ENCODE results near the gene KCNN3.

KCNN3 gene

DNA sequence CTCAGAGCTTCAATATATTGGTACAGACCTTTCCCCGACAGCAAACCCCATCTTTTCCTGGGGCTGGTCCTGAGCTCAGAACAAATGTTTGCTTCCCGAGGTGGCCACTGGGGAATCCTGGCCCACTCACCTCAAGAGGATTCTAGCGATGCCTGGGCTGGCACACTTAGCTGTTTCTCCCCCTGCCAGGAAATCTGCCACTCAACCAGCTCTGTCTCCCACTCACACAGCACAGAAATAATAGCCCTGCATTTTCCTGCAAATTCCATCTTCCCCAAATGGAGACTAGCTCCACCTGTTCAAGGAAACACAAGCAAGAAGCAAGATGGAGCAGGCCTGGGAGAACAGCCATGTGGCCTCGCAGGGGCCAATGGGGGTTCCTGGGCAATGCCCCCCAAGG lies 21.1 kb downstream of the KCNN3 start:
- Histone ChIP-seq H2AFZ (ENCODE audit: low read length) (no peak overlapping the region), H3K9me3 (replicated peaks; ENCODE audit: insufficient read depth, low read length) (no peaks in the 10 kb centered on the region), H3K4me2 (ENCODE audit: low read depth, low read length) (no peak overlapping the region), H3K36me3 (replicated peaks; ENCODE audit: insufficient read depth, low read length) (no peaks in the 10 kb centered on the region), H3K79me2 (ENCODE audit: low read length) (peaks cover 85% of the 10 kb centered on the region), H4K20me1 (ENCODE audit: insufficient read depth, low read length) (no peaks in the 10 kb centered on the region), H3K9me2 (replicated peaks; ENCODE audit: insufficient read depth, low read length) (no peaks in the 10 kb centered on the region), H3K4me3 (ENCODE audit: low read length) (no peak overlapping the region), H3K27me3 (replicated peaks; ENCODE audit: insufficient read depth, low read length) (no peaks in the 10 kb centered on the region), H3K9ac (ENCODE audit: low read length) (no peak overlapping the region), H3K4me1 (ENCODE audit: low read length) (peaks cover 12% of the 10 kb centered on the region), H3F3A (ENCODE audit: insufficient read depth, low read length) (no peaks in the 10 kb centered on the region), H3K27ac (ENCODE audit: low read length) (no peak overlapping the region)
- TF ChIP-seq, protein P1, sequence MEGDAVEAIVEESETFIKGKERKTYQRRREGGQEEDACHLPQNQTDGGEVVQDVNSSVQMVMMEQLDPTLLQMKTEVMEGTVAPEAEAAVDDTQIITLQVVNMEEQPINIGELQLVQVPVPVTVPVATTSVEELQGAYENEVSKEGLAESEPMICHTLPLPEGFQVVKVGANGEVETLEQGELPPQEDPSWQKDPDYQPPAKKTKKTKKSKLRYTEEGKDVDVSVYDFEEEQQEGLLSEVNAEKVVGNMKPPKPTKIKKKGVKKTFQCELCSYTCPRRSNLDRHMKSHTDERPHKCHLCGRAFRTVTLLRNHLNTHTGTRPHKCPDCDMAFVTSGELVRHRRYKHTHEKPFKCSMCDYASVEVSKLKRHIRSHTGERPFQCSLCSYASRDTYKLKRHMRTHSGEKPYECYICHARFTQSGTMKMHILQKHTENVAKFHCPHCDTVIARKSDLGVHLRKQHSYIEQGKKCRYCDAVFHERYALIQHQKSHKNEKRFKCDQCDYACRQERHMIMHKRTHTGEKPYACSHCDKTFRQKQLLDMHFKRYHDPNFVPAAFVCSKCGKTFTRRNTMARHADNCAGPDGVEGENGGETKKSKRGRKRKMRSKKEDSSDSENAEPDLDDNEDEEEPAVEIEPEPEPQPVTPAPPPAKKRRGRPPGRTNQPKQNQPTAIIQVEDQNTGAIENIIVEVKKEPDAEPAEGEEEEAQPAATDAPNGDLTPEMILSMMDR (IDR thresholded peaks at IDR 0.05; ENCODE audit: low read length), result no peak
- TF ChIP-seq EZH2phosphoT487 (IDR thresholded peaks at IDR 0.05; ENCODE audit: low read length), result no peak
- no peak for TF ChIP-seq EZH2 (optimal IDR thresholded peaks at IDR 0.05; ENCODE audit: low read depth, low read length)
- no peak for DNase-seq

DNA sequence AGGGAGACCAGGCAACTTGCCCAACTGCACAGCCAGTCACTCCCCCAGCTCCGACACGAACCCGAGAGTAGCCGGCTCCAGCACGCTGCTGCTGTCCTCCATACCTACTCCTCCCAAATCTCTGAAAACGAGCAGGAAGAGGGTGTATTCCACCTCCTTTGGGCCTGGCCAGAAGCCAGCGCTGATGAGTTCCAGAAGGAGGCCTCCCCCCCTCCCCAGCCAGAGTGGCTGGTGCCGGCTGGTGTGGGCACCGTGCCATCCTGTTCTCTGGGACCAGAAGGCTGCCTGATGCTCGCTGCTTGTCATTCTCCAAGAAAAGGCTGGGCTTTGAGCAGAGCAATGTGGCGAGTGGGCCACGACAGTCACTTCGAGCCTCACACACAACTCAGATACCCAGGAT lies 22.2 kb downstream of the KCNN3 start:
- Histone ChIP-seq H3K9me3 (replicated peaks; ENCODE audit: insufficient read depth, low read length) (no peaks in the 10 kb centered on the region), H3K4me3 (ENCODE audit: low read length) (no peak overlapping the region), H2AFZ (ENCODE audit: low read length) (no peak overlapping the region), H3K9ac (ENCODE audit: low read length) (no peak overlapping the region), H3K27me3 (replicated peaks; ENCODE audit: insufficient read depth, low read length) (no peaks in the 10 kb centered on the region), H4K20me1 (ENCODE audit: insufficient read depth, low read length) (no peaks in the 10 kb centered on the region), H3K27ac (ENCODE audit: low read length) (no peak overlapping the region), H3K36me3 (replicated peaks; ENCODE audit: insufficient read depth, low read length) (no peaks in the 10 kb centered on the region), H3K4me1 (ENCODE audit: low read length) (peaks cover 12% of the 10 kb centered on the region), H3K4me2 (ENCODE audit: low read depth, low read length) (no peak overlapping the region), H3F3A (ENCODE audit: insufficient read depth, low read length) (no peaks in the 10 kb centered on the region), H3K79me2 (ENCODE audit: low read length) (peaks cover 91% of the 10 kb centered on the region), H3K9me2 (replicated peaks; ENCODE audit: insufficient read depth, low read length) (no peaks in the 10 kb centered on the region)
- DNase-seq, result no peak
- no peak for TF ChIP-seq EZH2 (optimal IDR thresholded peaks at IDR 0.05; ENCODE audit: low read depth, low read length)
- TF ChIP-seq, protein P1 (IDR thresholded peaks at IDR 0.05; ENCODE audit: low read length), result no peak
- TF ChIP-seq EZH2phosphoT487 (IDR thresholded peaks at IDR 0.05; ENCODE audit: low read length), result no peak

DNA sequence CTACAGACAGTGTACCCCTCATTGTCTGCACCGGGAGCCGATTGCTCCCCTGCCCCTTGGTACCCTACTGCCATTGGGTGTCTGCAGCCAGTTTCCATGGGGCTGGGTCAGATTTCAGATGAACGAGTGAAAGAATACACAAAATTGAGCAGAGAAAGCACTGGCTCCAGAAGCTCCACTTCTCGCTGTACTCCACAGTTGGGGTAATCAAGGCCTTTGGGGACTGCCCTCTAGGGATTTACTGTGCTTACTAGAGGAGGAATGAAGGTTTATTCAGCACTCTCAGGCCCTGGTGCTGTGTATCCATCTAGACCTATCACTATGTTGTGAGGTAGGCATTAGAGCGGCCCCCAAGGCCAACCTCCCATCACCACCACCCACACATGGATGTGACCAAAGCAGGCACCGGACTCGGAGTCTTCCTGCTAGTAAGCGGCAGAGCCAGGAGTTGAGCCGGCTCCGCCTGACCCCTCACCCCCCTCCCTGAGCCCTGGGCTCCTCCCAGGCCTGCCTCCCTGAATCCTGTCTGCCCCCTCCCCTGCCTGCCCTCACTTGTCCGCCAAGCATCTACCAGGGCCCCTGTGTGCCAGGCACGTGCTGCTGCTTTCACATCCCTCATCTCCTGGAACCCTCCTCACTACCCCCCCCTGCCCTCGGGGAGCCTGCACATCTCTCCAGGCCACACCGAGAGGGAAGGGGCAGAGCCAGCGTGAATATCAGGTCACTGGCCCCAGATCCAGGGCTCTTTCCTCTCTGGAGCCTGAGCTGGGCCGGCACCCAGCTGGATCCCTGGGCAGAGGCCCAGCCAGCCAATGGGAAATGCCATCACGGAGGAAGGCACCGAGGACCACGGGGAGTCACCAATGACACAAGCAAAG lies 23.3 kb downstream of the KCNN3 start:
- Histone ChIP-seq H3K79me2 (ENCODE audit: low read length) (peaks cover 86% of the 10 kb centered on the region), H2AFZ (ENCODE audit: low read length) (no peak overlapping the region), H3K4me3 (ENCODE audit: low read length) (no peak overlapping the region), H3K4me2 (ENCODE audit: low read depth, low read length) (no peak overlapping the region), H3F3A (ENCODE audit: insufficient read depth, low read length) (no peaks in the 10 kb centered on the region), H3K27ac (ENCODE audit: low read length) (no peak overlapping the region), H3K36me3 (replicated peaks; ENCODE audit: insufficient read depth, low read length) (no peaks in the 10 kb centered on the region), H3K9me3 (replicated peaks; ENCODE audit: insufficient read depth, low read length) (no peaks in the 10 kb centered on the region), H3K27me3 (replicated peaks; ENCODE audit: insufficient read depth, low read length) (no peaks in the 10 kb centered on the region), H4K20me1 (ENCODE audit: insufficient read depth, low read length) (no peaks in the 10 kb centered on the region), H3K9ac (ENCODE audit: low read length) (no peak overlapping the region), H3K9me2 (replicated peaks; ENCODE audit: insufficient read depth, low read length) (no peaks in the 10 kb centered on the region), H3K4me1 (ENCODE audit: low read length) (peaks cover 12% of the 10 kb centered on the region)
- TF ChIP-seq, protein P1 (IDR thresholded peaks at IDR 0.05; ENCODE audit: low read length), result no peak
- TF ChIP-seq EZH2 (optimal IDR thresholded peaks at IDR 0.05; ENCODE audit: low read depth, low read length) (no peak), EZH2phosphoT487 (IDR thresholded peaks at IDR 0.05; ENCODE audit: low read length) (no peak)
- DNase-seq, result no peak
